Measurements from ENCODE around the gene XRCC2.
"Not testable (repeated sequence)": the region's sequence is repeated elsewhere in the genome, so short reads cannot be mapped to it uniquely, and the experiment has no call there.

Gene XRCC2

DNA sequence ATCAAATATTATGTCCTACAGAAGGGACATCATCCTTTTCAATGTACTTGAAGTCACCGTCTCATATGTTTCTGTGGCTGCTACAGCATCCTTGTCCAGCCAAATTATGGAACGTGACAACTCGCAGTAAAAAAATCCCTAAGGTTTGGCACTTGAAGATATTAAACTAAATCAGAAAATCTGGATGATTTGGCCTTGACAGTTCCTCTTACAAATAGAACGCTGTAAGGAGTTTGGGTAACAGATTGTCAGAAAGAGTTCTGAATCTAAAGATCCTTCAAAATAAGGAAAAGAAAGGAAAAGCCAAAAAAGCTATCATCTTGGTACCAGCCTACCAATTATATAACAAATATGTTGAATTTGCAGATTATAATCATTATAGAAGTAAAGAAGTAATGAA is 21.0 kb downstream of the XRCC2 start:
- WGBS (ENCODE audit: extremely low coverage, insufficient coverage, insufficient read length) = no CpG with 5 or more reads among the region's 4 CpGs
- H2AK5ac ChIP-seq (ENCODE audit: low read length) = no peak overlapping the region

DNA sequence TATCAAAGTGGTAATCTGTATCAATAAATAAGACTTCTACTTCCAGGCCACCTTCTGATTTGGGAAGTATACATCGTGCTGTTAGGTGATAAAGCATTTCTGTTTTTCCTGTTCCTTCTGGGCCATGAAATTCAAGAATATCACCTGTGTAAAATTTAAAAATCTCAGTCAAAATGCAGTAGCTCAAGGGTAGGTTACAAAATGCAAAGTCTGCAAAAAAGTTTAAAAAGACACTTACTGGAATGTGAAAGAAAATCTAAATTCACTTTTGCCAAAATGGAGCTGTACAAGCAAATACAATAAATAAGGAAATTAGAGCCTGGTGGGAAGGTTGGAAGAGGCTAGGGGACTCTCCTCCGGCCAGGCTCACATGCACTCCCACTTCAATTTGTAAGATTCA is 26.7 kb downstream of the XRCC2 start:
- Histone ChIP-seq H4K12ac (ENCODE audit: low read depth, low read length) (no peak overlapping the region), H3K36me3 (ENCODE audit: control insufficient read depth in 1 of 2, insufficient read depth in 2 of 2, low read length in 2 of 2) (peaks cover 16 to 19% of the 10 kb centered on the region in 2 experiments), H4K8ac (ENCODE audit: low read depth, low read length) (no peak overlapping the region), H2AK5ac (ENCODE audit: low read length) (no peak overlapping the region), H3K4me2 (ENCODE audit: low read length) (no peak overlapping the region), H3K23ac (ENCODE audit: low read length) (no peak overlapping the region), H3K9me3 (ENCODE audit: insufficient read depth, low read depth, low read length) (no peaks in the 10 kb centered on the region), H2BK12ac (ENCODE audit: low read length) (no peak overlapping the region), H3K18ac (ENCODE audit: low read length) (no peak overlapping the region), H2BK5ac (ENCODE audit: low read depth, low read length, poor library complexity) (no peak overlapping the region), H2AFZ (ENCODE audit: insufficient read depth, low read length, poor library complexity) (no peak overlapping the region), H3K4me3 (ENCODE audit: low read depth, low read length) (no peak overlapping the region), H3K27ac (ENCODE audit: low read depth, low read length) (no peak overlapping the region), H4K91ac (ENCODE audit: low read depth, low read length) (no peak overlapping the region), H3K9ac (ENCODE audit: low read length) (no peak overlapping the region), H3K14ac (ENCODE audit: low read length) (no peak overlapping the region), H3K79me2 (ENCODE audit: control insufficient read depth, insufficient read depth, low read length, poor library complexity) (peaks cover 1% of the 10 kb centered on the region), H3K4ac (ENCODE audit: low read depth, low read length) (no peak overlapping the region), H2BK120ac (ENCODE audit: insufficient read depth, low read length, poor library complexity) (no peak overlapping the region), H3K27me3 (ENCODE audit: insufficient read depth, low read length) (no peaks in the 10 kb centered on the region), H3K79me1 (ENCODE audit: low read length) (no peaks in the 10 kb centered on the region), H3K4me1 (ENCODE audit: control insufficient read depth in 1 of 2, insufficient read depth in 2 of 2, low read length in 2 of 2) (no peaks in the 10 kb centered on the region)
- WGBS (ENCODE audit: extremely low coverage, insufficient coverage, insufficient read length) = no CpG with 5 or more reads among the region's 2 CpGs
- no peak for DNase-seq

More for the DNA sequence above, 21.0 kb downstream of the XRCC2 start:
- no peak overlapping the region for H3K27ac ChIP-seq (ENCODE audit: low read depth, low read length)
- no peak overlapping the region for H3K9ac ChIP-seq (ENCODE audit: low read length)
- no peak overlapping the region for H2BK5ac ChIP-seq (ENCODE audit: low read depth, low read length, poor library complexity)
- no peak overlapping the region for H2AFZ ChIP-seq (ENCODE audit: insufficient read depth, low read length, poor library complexity)
- H2BK12ac ChIP-seq (ENCODE audit: low read length) = no peak overlapping the region
- no peaks in the 10 kb centered on the region for H3K79me2 ChIP-seq (ENCODE audit: control insufficient read depth, insufficient read depth, low read length, poor library complexity)
- H3K18ac ChIP-seq (ENCODE audit: low read length) = no peak overlapping the region
- H3K36me3 ChIP-seq (ENCODE audit: control insufficient read depth in 1 of 2, insufficient read depth in 2 of 2, low read length in 2 of 2) = peaks cover 9 to 11% of the 10 kb centered on the region in 2 experiments
- H3K4me2 ChIP-seq (ENCODE audit: low read length) = no peak overlapping the region
- no peak overlapping the region for H4K8ac ChIP-seq (ENCODE audit: low read depth, low read length)
- no peaks in the 10 kb centered on the region for H3K79me1 ChIP-seq (ENCODE audit: low read length)
- H3K9me3 ChIP-seq (ENCODE audit: insufficient read depth, low read depth, low read length) = no peaks in the 10 kb centered on the region
- no peak overlapping the region for H3K23ac ChIP-seq (ENCODE audit: low read length)
- no peak overlapping the region for H4K91ac ChIP-seq (ENCODE audit: low read depth, low read length)
- H3K14ac ChIP-seq (ENCODE audit: low read length) = no peak overlapping the region
- H2BK120ac ChIP-seq (ENCODE audit: insufficient read depth, low read length, poor library complexity) = no peak overlapping the region
- H3K27me3 ChIP-seq (ENCODE audit: insufficient read depth, low read length) = no peaks in the 10 kb centered on the region
- no peak for DNase-seq
- no peak overlapping the region for H3K4ac ChIP-seq (ENCODE audit: low read depth, low read length)
- no peaks in the 10 kb centered on the region for H3K4me1 ChIP-seq (ENCODE audit: control insufficient read depth in 1 of 2, insufficient read depth in 2 of 2, low read length in 2 of 2)
- no peak overlapping the region for H4K12ac ChIP-seq (ENCODE audit: low read depth, low read length)
- no peak overlapping the region for H3K4me3 ChIP-seq (ENCODE audit: low read depth, low read length)

DNA sequence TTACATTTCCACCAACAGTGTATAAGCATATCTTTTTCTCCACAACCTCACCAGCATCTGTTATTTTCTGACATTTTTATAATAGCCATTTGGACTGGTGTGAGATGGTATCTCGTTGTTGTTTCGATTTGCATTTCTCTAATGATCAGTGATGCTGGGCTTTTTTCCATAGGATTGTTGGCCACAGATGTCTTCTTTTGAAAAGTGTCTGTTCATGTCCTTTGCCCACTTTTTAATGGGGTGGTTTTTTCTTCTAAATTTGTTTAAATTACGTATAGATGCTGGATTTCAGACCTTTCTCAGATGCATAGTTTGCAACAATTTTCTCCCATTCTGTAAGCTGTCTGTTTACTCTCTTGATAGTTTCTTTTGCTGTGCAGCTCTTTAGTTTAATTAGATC is 28.9 kb downstream of the XRCC2 start:
- Histone ChIP-seq H2BK12ac (ENCODE audit: low read length) (no peak overlapping the region), H4K8ac (ENCODE audit: low read depth, low read length) (no peak overlapping the region), H2BK5ac (ENCODE audit: low read depth, low read length, poor library complexity) (no peak overlapping the region), H3K4me2 (ENCODE audit: low read length) (no peak overlapping the region), H4K91ac (ENCODE audit: low read depth, low read length) (no peak overlapping the region), H3K23ac (ENCODE audit: low read length) (no peak overlapping the region), H3K9me3 (ENCODE audit: insufficient read depth, low read depth, low read length) (no peaks in the 10 kb centered on the region), H2BK120ac (ENCODE audit: insufficient read depth, low read length, poor library complexity) (no peak overlapping the region), H3K4me3 (ENCODE audit: low read depth, low read length) (no peak overlapping the region), H4K12ac (ENCODE audit: low read depth, low read length) (no peak overlapping the region), H3K18ac (ENCODE audit: low read length) (no peak overlapping the region), H3K79me1 (ENCODE audit: low read length) (no peaks in the 10 kb centered on the region), H2AK5ac (ENCODE audit: low read length) (no peak overlapping the region), H3K27me3 (ENCODE audit: insufficient read depth, low read length) (no peaks in the 10 kb centered on the region), H3K9ac (ENCODE audit: low read length) (no peak overlapping the region), H3K79me2 (ENCODE audit: control insufficient read depth, insufficient read depth, low read length, poor library complexity) (peaks cover 1% of the 10 kb centered on the region), H3K4ac (ENCODE audit: low read depth, low read length) (no peak overlapping the region), H3K36me3 (ENCODE audit: control insufficient read depth in 1 of 2, insufficient read depth in 2 of 2, low read length in 2 of 2) (peaks cover 9 to 18% of the 10 kb centered on the region in 2 experiments), H3K27ac (ENCODE audit: low read depth, low read length) (no peak overlapping the region), H3K4me1 (ENCODE audit: control insufficient read depth in 1 of 2, insufficient read depth in 2 of 2, low read length in 2 of 2) (no peaks in the 10 kb centered on the region), H2AFZ (ENCODE audit: insufficient read depth, low read length, poor library complexity) (no peak overlapping the region), H3K14ac (ENCODE audit: low read length) (no peak overlapping the region)
- DNase-seq = no peak
- WGBS (ENCODE audit: extremely low coverage, insufficient coverage, insufficient read length) = no CpG with 5 or more reads among the region's 3 CpGs

DNA sequence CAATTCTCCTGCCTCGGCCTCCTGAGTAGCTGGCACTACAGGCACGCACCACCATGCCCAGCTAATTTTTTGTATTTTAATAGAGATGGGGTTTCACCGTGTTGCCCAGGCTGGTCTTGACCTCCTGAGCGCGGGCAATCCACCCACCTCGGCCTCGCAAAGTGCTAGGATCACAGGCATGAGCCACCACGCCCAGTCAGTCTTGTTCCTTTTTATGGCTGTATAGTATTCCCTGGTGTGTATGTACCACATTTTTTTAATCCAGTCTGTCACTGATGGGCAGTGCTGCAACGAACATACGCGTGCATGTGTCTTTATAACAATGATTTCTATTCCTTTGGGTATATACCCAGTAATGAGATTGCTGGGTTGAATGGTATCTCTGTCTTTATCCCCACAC is 29.4 kb downstream of the XRCC2 start:
- H3K23ac ChIP-seq (ENCODE audit: low read length); H3K4ac ChIP-seq (ENCODE audit: low read depth, low read length); H3K18ac ChIP-seq (ENCODE audit: low read length); H2BK5ac ChIP-seq (ENCODE audit: low read depth, low read length, poor library complexity); H2AK5ac ChIP-seq (ENCODE audit: low read length); H2BK120ac ChIP-seq (ENCODE audit: insufficient read depth, low read length, poor library complexity); H4K91ac ChIP-seq (ENCODE audit: low read depth, low read length); DNase-seq; H4K12ac ChIP-seq (ENCODE audit: low read depth, low read length); H2AFZ ChIP-seq (ENCODE audit: insufficient read depth, low read length, poor library complexity); H3K14ac ChIP-seq (ENCODE audit: low read length); H3K9ac ChIP-seq (ENCODE audit: low read length); H3K4me3 ChIP-seq (ENCODE audit: low read depth, low read length); H2BK12ac ChIP-seq (ENCODE audit: low read length); H3K27me3 ChIP-seq (ENCODE audit: insufficient read depth, low read length); H3K79me1 ChIP-seq (ENCODE audit: low read length); H3K4me2 ChIP-seq (ENCODE audit: low read length); H3K27ac ChIP-seq (ENCODE audit: low read depth, low read length); H3K9me3 ChIP-seq (ENCODE audit: insufficient read depth, low read depth, low read length); H3K4me1 ChIP-seq (ENCODE audit: control insufficient read depth in 1 of 2, insufficient read depth in 2 of 2, low read length in 2 of 2); H4K8ac ChIP-seq (ENCODE audit: low read depth, low read length); H3K79me2 ChIP-seq (ENCODE audit: control insufficient read depth, insufficient read depth, low read length, poor library complexity): not testable (repeated sequence)
- H3K36me3 ChIP-seq (ENCODE audit: control insufficient read depth in 1 of 2, insufficient read depth in 2 of 2, low read length in 2 of 2) = peaks cover 9 to 17% of the 10 kb centered on the region in 2 experiments
- WGBS (ENCODE audit: extremely low coverage, insufficient coverage, insufficient read length) = no CpG with 5 or more reads among the region's 11 CpGs
